Smooth muscle cell of the brain vasculature (primary cell): ENCODE measurements around the gene SOCS2.
"Not testable (repeated sequence)": the region's sequence is repeated elsewhere in the genome, so short reads cannot be mapped to it uniquely, and the experiment has no call there.

ENCODE experiments used
- DNase-seq: peaks from one replicate; pipeline ENCODE4 v3.0.0-alpha.2; 2012; ENCODE audit warnings: low read depth, low spot score

Gene SOCS2

GRCh38 chr12:93571925-93572711 is at the start of gene SOCS2:
SOCS2 (plus strand) TSS chr12:93572675; CDS start chr12:93572898, 223 bp downstream.
- no peak for DNase-seq

GRCh38 chr12:93524386-93525133 is 47.9 kb upstream of the SOCS2 start:
- no peak for DNase-seq

GRCh38 chr12:93526786-93527428 is 45.6 kb upstream of the SOCS2 start:
- peak; percentile 65 for DNase-seq

- no peak for DNase-seq
These were observed 42.1 kb upstream of the SOCS2 start for GRCh38 chr12:93530358-93530757.

- no peak for DNase-seq
These were observed 39.2 kb upstream of the SOCS2 start for GRCh38 chr12:93533310-93533709.

- no peak for DNase-seq
These were observed 36.2 kb upstream of the SOCS2 start for GRCh38 chr12:93536111-93536765.

- DNase-seq: no peak
These were observed 35.5 kb upstream of the SOCS2 start for GRCh38 chr12:93536766-93537488.

- DNase-seq: no peak
These were observed 34.7 kb upstream of the SOCS2 start for GRCh38 chr12:93537769-93538168.

GRCh38 chr12:93539821-93540220 is 32.7 kb upstream of the SOCS2 start:
- DNase-seq: no peak

- DNase-seq: peak; percentile 13
These were observed 32.0 kb upstream of the SOCS2 start for GRCh38 chr12:93540466-93540865.

GRCh38 chr12:93541578-93542225 is 30.8 kb upstream of the SOCS2 start:
- DNase-seq: no peak

- DNase-seq: no peak
These were observed 24.7 kb upstream of the SOCS2 start for GRCh38 chr12:93547778-93548177.

- DNase-seq: no peak
These were observed 23.3 kb upstream of the SOCS2 start for GRCh38 chr12:93549174-93549573.

GRCh38 chr12:93550748-93551611 is 21.5 kb upstream of the SOCS2 start:
- no peak for DNase-seq

- DNase-seq: no peak
These were observed 20.0 kb upstream of the SOCS2 start for GRCh38 chr12:93552427-93552826.

GRCh38 chr12:93557879-93558278 is 14.6 kb upstream of the SOCS2 start:
- not testable (repeated sequence) for DNase-seq

GRCh38 chr12:93558685-93559084 is 13.8 kb upstream of the SOCS2 start:
- DNase-seq: not testable (repeated sequence)

GRCh38 chr12:93563807-93564538 is 8.5 kb upstream of the SOCS2 start:
- DNase-seq: no peak

- no peak for DNase-seq
These were observed 6.7 kb upstream of the SOCS2 start for GRCh38 chr12:93565760-93566159.
